K562 (cell line): ENCODE results near the gene EML6. TPM values are rescaled to one million over a fixed set of nuclear protein-coding genes. Genes with fewer than 3 reads are reported as not detected.

Experiments
- BACH1 ChIP-seq: fragments of 200-800 bp; sonication (Bioruptor generic); IDR thresholded peaks from 2 replicates; pipeline ENCODE4 v1.6.1; 2016; ENCODE audit warnings: missing genetic modification characterization, missing compliant biosample characterization
- ELK3 ChIP-seq: fragments of 450-650 bp; formaldehyde crosslinking; IDR thresholded peaks from 2 replicates; pipeline ENCODE4 v1.4.0; 2020; ENCODE audit warnings: mild to moderate bottlenecking
- GABPB1 ChIP-seq: sonication (generic); formaldehyde crosslinking; IDR thresholded peaks from 2 replicates; pipeline ENCODE4 v1.8.0; 2022; ENCODE audit warnings: mild to moderate bottlenecking, missing genetic modification reagents
- HLTF ChIP-seq: fragments of 450-650 bp; IDR thresholded peaks from 2 replicates; pipeline ENCODE4 v1.6.1; 2016
- NCOA4 ChIP-seq: fragments of 450-650 bp; IDR thresholded peaks from 2 replicates; pipeline ENCODE4 v1.6.1; 2018; ENCODE audit warnings: mild to moderate bottlenecking; ENCODE audit not compliant: partially characterized antibody
- PRDM10 ChIP-seq: fragments of 450-650 bp; IDR thresholded peaks from 2 replicates; pipeline ENCODE4 v1.6.1; 2018; ENCODE audit not compliant: partially characterized antibody
- RBM22 ChIP-seq: fragments of 200-400 bp; formaldehyde crosslinking; IDR thresholded peaks from 2 replicates; pipeline ENCODE4 v1.6.1; 2018; ENCODE audit warnings: low read length, low read depth; ENCODE audit not compliant: poor library complexity, severe bottlenecking
- VEZF1 ChIP-seq: fragments of 200-800 bp; sonication (Bioruptor generic); IDR thresholded peaks from 2 replicates; pipeline ENCODE4 v1.6.1; 2017; ENCODE audit warnings: missing genetic modification characterization, missing compliant biosample characterization
- ZNF785 ChIP-seq: fragments of 250-450 bp; sonication (Bioruptor Pico); IDR thresholded peaks from 2 replicates; pipeline ENCODE4 v1.4.0; 2020; ENCODE audit warnings: mild to moderate bottlenecking
- polyA plus RNA-seq, 8 experiments: library from polyadenylated mRNA; depleted of rRNA in 4 of 8; stranded (reverse) in 5 of 8; unstranded in 3 of 8; fragments of >200 nt; fragmentation: Nextera tagmentation in 2 of 8; fragmentation: Illumina TruSeq in 1 of 8; extraction: Ambion mirVana in 2 of 8; extraction: Trizol in 1 of 8; gene quantifications; 2 replicates each; pipeline versions ENCODE4 v1.2.1 to v1.2.3, GENCODE V29; 2011 to 2014; ENCODE audit warnings: inconsistent platforms in 1 of 8, missing spikeins in 1 of 8
- total RNA-seq, 7 experiments: library from RNA; depleted of rRNA in 6 of 7; stranded (reverse); fragments of >200 nt in 6 of 7; fragmentation: Illumina TruSeq in 2 of 7; extraction: Trizol in 2 of 7; gene quantifications; 2 replicates each; pipeline versions ENCODE4 v1.2.1 to v1.2.3, GENCODE V29; 2011 to 2021; ENCODE audit warnings: low replicate concordance in 1 of 7
- TF ChIP-seq, protein P1 (sequence below): fragments of 450-650 bp; IDR thresholded peaks from 2 replicates; pipeline ENCODE4 v1.6.1; 2016; ENCODE audit warnings: missing biosample characterization, missing genetic modification characterization

Gene EML6
- total and polyA plus RNA-seq, 9 of the 15 experiments (the other 6 are each of a cell fraction or from before 2014, with no cell fraction given) = 0.07 to 0.56 (median 0.25) TPM

DNA sequence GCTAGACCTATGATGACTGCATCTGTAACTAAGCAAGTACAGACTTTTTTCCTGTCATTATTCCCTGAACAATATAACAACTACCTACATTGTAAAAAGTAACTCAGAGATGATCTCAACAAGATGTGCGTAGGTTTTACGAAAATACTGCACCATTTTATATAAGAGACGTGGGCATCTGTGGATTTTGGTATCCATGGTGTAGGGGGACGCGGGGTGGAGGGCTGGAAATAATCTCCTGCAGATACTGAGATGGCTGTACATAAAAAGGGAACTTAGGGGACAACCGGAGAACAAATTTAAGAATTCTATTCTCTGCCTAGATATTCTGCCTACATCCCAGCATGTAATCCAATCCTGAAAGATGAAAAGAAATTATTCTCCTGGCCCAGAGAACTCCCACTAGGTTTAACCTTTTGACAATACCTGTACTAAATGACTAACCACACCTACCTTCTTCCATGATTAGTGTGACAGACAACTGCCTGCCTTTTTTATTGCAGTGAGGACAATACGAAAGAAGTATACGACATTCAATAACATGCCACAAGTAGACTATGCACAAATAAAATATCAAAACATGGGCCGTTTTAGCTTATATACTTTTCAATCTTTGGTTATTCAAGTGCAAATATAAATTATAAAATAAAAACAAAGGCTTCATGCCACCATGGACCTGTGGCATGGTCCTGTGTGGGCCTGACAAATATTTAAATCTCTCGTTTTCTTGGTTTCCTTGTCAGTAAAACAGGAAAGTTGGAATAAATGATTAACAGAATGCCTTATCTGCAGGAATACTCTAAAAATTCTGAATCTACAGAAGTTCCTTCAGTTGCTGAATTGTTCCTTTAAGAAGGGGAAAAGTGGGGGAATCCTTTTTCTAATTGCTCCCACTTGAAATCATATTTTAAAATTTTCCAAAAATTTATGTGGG lies 280.5 kb downstream of the EML6 start (continued):
- no peak for TF ChIP-seq VEZF1 (CRISPR knock-in tag)
- no peak for TF ChIP-seq PRDM10
- no peak for TF ChIP-seq NCOA4
- no peak for TF ChIP-seq ELK3 (CRISPR knock-in tag)
- no peak for TF ChIP-seq ZNF785
- TF ChIP-seq, protein P1, sequence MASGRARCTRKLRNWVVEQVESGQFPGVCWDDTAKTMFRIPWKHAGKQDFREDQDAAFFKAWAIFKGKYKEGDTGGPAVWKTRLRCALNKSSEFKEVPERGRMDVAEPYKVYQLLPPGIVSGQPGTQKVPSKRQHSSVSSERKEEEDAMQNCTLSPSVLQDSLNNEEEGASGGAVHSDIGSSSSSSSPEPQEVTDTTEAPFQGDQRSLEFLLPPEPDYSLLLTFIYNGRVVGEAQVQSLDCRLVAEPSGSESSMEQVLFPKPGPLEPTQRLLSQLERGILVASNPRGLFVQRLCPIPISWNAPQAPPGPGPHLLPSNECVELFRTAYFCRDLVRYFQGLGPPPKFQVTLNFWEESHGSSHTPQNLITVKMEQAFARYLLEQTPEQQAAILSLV = no peak
- TF ChIP-seq GABPB1 (CRISPR knock-in tag) = no peak
- no peak for TF ChIP-seq BACH1
- peak; percentile 60 for TF ChIP-seq RBM22
- no peak for TF ChIP-seq HLTF
- TF ChIP-seq, all 486 proteins: peak for 3
